G401 (cell line): ENCODE measurements around the gene SBNO1. TPM values are rescaled to one million over a fixed set of nuclear protein-coding genes. Genes with fewer than 3 reads are reported as not detected.
"Not testable (repeated sequence)": the region's sequence is repeated elsewhere in the genome, so short reads cannot be mapped to it uniquely, and the experiment has no call there.

Experiments
- DNase-seq: peaks from one replicate; pipeline ENCODE4 v3.0.0-alpha.2; 2015; ENCODE audit warnings: low spot score
- in situ Hi-C: cut with HindIII; loops from 2 replicates; pipeline ENCODE4 v1.10.0; 2016; ENCODE audit warnings: low sequenced_read_pairs, mixed read lengths
- total RNA-seq: library from RNA; depleted of rRNA; stranded (reverse); fragments of >200 nt; shearing (Covaris generic); gene quantifications from 2 replicates; pipeline ENCODE4 v1.2.3, GENCODE V29; 2014

Gene SBNO1
- total RNA-seq, 1 experiment from 2014 or later: 16.0 TPM

DNA sequence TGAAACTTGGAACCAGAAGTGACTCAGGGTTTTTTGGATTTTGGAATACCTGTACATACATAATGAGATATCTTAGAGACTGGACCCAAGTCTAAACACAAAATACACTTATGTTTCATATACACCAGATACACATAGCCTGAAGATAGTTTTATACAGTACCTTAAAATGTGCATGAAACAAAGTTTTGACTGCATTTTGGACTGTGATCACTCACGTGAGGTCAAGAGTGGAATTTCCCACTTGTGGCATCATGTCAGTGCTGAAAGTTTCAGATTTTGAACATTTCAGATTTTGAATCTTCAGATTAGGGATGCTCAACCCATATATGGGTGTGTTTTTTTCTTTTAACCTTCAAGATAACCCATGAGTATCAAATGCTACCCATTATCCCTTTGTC, 6.6 kb downstream of the SBNO1 start:
- in situ Hi-C loops: no loop called here

DNA sequence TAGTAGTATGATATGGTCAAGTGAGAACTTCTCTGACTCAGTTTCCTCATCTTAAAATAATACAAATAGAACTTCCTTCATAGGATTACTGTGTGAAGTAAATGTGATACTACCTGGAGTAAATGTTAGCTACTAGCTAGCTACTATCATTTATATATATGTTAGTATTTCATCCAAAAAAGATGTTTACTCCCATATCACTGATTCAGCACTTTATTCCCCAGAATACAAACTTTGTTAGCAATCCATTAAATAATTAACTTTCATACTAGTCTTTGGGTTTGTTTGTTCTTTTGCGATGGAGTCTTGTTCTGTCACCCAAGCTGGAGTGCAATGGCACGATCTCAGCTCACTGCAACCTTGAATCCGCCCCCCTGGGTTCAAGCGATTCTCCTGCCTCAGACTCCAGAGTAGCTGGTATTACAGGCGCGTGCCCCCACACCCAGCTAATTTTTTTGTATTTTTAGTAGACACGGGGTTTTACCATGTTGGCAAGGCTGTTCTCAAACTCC, 8.4 kb downstream of the SBNO1 start:
- no peak for DNase-seq
- in situ Hi-C loops: no loop called here

More for the DNA sequence above, 6.6 kb downstream of the SBNO1 start:
- no peak for DNase-seq

DNA sequence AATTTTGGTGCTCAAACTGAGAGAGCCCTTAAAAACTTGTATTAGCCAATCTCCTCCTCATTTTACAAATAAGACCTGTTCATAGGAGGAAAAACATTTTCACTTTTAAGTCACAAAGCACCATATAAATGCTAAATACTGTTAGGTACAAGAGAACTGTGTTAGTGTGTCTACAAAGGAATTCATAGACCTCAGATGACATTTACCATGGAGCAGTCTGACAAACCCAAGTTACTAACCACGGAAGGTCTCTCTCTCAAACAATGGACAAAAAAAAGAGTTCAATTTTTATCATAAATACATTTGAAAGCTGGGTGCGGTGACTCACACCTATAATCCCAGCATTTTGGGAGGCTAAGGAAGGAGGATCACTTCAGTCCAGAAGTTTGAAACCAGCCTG, 10.0 kb downstream of the SBNO1 start:
- no peak for DNase-seq
- in situ Hi-C loops: no loop called here

DNA sequence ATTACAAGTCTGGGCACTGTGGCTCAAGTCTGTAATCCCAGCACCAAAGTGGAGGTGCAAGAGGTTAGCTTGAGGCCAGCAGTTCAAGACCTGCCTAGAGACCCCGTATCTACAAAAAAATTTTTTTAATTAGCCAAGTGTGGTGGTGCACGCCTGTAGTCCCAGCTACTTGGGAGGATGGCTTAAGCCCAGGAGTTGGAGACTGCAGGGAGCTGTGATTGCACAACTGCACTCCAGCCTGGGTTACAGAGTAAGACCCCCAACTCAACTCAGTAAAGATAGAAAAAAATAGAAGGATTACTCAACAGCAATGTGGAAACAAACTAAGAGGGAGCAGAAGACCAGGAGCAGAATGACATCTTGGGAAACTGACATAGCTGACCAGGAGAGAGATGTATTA, 13.3 kb downstream of the SBNO1 start:
- in situ Hi-C loops: no loop called here
- no peak for DNase-seq

DNA sequence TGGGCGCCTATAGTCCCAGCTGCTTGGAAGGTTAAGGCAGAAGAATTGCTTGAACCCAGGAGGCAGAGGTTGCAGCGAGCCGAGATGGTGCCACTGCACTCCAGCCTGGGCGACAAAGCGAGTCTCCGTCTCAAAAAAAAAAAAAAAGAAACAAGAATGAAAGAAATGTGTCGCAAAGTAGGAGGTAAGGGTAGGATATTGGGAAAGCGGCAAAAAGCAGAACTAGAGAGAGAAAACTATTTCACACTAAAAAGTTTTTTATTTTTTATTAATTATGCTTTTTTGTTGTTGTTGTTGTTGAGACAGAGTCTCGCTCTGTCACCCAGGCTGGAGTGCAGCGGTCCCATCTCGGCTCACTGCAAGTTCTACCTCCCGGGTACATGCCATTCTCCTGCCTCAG, 17.7 kb downstream of the SBNO1 start:
- DNase-seq: no peak
- in situ Hi-C loops: no loop called here

DNA sequence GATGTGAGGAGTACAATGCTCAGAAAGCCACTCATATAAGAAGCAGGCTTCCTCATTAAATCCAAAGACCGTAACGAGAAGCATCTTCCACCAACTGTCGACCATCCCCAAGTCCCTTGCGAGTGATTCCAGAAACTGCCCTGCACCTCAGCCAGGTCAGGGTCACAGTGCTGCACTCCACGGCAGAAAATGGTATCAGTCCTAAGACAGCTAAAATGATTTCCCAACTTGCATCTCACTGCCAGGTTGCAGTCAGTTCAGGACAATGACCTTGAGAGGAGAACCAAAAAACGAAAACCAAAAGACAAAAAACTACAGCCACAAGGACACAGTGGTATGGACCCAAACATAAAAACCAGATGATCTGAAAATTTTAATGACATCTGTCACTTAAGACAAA, 20.6 kb downstream of the SBNO1 start:
- in situ Hi-C loops: no loop called here
- no peak for DNase-seq

DNA sequence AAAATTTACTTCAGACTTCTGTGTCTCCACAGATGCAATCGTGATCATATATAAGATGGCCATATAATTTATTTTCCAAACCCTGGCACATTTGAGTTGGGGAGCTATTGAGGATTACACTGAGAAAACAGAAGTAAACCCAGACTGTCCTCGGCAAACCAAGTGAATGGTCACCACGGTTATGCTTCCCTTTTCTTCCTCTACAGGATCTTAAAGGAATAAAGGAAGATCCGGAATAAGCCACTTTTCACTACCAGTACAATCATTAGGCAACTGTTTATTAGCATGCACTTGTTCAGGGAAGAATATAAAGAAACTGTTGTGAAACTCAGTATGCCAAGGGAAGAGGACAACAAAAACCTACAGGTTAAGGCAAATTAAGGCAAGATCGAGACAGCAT, 27.6 kb downstream of the SBNO1 start:
- no peak for DNase-seq
- in situ Hi-C loops: no loop called here

DNA sequence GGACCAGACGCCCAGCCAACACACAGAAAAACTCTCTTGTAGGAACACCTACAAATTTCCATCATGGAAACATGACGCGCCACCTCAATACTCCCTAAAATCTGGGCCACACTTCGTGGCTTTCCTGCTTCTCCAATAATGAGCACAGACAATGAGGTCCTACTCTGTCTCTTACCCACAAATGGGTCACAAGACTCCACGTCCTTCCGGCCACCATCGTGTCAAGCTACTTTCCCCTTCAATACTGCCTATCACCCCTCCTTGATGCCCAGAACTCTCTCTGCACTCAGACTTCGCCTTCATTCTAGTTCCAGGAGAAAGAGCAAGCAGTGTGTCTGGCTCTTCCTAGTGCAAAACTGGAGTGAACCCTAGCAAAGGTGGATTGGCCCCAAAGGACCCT, 28.1 kb downstream of the SBNO1 start:
- in situ Hi-C loops: no loop called here
- DNase-seq: no peak

DNA sequence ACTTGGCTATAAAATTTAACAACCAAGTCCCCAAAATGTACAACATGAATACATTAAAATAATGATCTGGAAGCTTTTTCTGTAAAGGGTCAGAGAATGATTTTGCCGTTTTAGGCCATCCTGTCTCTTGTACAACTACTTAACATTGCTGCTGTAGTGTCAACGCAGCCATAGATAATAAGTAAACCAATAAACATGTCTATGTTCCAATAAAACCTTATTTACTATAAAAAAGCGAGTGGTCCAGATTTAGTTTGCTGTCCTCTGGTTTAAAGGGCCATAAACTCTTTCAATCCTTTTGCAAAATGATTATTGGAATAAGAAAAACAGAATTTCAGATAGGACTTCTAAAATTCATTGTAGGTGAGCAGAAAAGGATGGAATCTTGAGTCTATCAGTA, 29.2 kb downstream of the SBNO1 start:
- DNase-seq: no peak
- in situ Hi-C loops: no loop called here

DNA sequence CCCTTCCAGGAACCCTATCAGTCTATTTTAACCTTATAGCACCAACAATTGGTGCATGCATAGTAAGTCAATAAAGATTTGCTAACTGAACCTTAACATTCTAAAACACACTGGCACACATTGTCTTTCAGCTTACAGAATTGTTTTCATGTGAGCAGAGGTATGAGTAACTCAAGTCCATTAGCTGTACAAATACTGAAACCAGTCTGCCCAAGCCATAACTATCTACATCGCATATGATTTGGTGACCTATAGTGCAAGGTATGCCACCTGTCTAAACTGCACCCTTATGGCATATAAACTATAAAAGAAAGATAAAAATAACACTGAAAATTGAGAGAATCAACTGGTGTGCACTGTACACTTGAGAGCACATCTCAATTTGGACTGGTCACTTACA, 34.8 kb downstream of the SBNO1 start:
- DNase-seq: no peak
- in situ Hi-C loops: no loop called here

DNA sequence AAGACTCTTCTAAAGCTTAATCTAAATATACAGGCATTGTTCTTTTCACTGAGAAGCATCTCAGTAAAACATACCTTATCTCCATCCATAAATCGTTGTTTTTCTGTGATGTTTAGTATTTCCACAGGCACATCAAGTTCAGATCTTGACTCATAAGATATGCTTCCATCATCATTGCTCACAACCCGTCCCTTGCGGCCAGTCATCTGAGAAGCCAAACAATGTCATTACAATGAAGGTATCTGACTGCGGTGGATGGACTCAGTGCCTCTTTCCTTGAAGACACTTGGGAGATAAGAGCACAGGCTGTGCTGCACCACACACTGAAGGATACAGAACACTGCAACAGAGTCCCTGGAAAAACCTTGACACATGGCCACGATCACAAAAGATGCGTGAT, 44.8 kb downstream of the SBNO1 start:
- no peak for DNase-seq
- in situ Hi-C loops: no loop called here

DNA sequence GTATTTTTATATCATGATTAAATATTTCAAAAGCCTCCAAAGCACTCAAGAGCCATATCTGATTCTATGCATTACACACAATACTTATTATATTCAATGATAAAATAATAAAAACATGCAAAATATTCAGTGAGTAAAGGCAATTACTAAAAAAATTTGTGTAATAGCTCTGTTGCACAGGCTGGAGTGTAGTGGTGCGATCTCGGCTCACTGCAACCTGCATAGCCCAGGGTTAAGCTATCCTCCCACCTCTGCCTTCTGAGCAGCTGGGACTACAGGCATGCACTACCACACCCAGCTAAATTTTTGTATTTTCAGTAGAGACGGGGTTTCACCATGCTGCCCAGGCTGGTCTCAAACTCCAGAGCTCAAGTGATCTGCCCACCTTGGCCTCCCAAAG, 45.4 kb downstream of the SBNO1 start:
- in situ Hi-C loops: no loop called here
- DNase-seq: no peak

DNA sequence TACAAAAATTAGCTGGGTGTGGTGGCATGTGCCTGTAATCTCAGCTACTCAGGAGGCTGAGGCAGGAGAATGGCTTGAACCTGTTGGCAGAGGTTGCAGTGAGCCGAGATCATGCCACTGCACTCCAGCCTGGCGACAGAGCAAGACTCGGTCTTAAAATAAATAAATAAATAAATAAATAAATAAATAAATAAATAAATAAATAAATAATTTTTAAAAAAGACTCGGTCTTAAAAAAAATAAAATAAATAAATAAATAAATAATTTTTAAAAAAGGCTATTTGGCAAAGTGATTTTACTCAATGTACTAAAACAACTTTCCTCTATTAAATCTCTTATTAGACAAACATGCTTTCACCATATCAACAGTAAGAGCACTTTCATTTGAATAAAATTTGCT, 51.6 kb downstream of the SBNO1 start:
- DNase-seq, in situ Hi-C loops: not testable (repeated sequence)

DNA sequence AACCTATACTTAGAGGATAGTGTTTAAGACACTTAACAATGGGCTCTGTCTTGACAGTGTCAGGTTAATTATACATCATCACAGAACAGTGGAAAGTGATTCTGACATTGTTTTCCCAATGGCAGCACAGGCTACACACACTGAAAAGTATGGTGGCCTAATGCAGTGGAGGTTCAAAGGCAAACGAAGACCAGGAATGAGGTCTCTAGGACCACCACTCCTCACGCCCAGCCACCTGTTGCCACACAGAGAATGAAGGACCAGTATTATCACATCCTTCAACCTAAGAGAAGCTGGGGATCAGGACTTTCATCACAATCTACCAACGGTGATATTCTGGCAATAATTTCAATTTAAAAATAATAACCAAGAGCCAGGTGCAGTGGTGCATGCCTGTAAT, 58.4 kb downstream of the SBNO1 start:
- in situ Hi-C loops: no loop called here
- no peak for DNase-seq

DNA sequence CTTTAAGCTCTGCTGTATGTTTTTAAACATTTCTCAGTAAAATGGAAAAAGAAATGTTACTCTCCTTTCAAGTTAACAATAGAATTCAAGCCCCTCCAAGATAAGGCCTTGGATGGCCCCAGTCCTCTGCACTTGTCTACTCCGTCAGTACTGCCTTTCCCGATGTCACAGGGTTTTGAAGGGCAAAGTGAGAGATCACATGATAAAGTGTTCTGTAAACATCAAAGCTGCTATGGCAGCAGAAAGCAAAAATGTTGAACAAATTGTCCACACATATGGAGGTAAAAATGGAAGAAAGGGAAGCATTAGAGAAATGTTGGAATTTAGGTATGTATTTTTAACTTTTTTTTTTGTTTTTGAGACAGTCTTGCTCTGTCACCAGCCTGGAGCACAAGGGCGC, 59.5 kb downstream of the SBNO1 start:
- DNase-seq: no peak
- in situ Hi-C loops: no loop called here

DNA sequence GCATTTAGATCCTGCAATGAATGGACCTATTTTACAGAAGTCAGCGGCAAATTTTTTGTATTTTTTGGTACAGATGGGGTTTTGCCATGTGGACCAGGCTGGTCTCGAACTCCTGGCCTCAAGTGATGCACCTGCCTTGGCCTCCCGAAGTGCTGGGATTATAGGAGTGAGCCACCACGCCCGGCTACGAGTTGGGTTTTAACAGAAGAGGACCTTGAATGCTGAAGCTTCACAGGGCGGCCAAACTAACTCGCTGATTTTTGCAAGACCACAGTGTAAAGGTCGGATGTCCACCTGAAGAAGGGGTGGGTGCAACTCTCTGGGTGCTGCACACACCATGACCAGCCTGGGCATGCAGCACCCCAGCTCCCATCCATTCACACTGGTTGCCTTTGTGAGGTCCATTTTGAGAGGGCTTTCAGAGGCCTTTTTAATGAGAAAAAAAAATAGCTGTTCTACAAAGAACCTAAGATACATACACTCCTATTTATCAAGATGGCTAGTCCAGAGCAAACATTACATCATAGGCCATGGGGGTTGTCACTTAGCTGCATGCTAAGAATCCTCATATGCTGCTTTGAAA, 71.4 kb downstream of the SBNO1 start:
- DNase-seq: no peak
- in situ Hi-C loops: no loop called here

DNA sequence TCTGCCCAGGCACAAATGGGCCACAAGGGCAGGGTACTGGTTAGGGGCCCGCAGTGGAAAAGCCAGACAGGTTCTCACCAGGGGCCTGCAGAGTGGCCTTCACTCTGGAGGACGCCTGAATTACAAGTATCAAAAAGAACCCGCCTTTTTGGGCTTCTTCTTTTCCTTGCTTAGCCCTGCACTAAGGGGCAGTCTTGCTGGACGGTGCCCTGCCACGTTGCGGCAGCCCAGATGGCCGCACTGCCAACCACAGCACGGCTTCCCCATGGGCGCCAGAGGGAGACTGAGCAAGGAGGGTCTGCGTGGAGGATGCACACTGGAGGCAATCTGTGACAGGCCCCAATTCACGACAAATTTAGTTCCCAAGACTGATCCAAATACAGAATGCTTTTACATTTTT, 74.7 kb downstream of the SBNO1 start:
- in situ Hi-C loops: no loop called here
- DNase-seq: no peak

DNA sequence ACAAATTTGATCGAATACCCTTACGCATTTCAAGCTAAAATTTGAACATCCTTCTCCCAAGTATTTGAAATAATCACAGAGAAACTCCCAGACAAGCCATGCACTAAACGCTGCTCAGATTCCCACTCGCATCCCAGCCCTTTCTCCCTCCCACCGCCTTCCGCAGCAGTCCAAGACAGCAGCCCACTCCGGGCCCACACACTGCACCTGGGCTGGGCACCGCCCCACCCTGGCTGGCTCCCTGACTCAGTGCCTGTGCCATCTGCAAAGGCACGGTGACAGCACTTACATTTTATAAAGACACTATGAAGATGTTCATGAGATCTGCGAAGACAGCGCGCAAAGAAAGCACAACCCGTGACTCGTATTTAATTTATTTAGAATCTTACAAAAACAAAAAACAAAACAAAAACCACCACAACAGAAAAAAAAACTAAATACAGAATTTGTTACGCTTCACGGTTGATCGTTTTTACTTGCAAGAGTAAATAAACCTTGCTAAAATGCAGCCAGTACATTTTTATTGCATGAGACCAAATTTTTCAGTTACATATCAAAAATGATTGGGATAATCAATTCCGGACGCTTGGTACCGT, 75.8 kb downstream of the SBNO1 start:
- in situ Hi-C loops: no loop called here

DNA sequence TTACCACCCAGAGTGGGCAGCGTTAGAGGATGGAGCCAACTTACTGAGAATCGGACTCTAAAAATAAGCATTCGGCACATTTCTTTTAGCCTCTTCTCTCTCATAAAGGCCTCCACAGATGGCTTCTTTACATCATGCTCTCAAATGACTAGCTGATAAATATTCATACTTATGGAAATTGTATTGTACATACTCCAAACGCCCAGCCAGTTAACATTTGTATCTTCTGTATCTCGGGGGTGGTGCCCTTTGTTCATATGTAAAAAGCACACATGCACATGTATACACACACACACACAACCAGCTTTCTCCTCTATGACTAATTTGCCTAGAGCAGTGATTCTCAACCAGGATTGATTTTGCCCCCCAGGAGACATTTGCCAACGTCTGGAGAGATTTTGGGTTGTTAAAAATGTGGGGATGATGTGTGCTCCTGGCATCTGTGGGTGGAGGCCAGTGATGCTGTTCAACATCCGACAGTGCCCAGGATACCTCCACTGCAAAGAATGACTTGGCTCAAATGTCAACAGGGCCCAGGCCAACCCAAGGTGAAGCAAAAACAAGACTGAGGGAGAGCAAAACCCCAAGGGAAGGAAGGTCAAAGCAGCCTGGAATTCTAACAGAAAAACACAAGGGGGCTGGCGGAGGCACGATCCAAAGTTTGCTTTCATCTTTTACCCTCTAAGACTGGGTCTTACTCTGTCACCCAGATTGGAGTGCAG, 77.8 kb downstream of the SBNO1 start:
- DNase-seq: no peak
- in situ Hi-C loops: no loop called here

More for the DNA sequence above, 75.8 kb downstream of the SBNO1 start:
- DNase-seq: no peak

DNA sequence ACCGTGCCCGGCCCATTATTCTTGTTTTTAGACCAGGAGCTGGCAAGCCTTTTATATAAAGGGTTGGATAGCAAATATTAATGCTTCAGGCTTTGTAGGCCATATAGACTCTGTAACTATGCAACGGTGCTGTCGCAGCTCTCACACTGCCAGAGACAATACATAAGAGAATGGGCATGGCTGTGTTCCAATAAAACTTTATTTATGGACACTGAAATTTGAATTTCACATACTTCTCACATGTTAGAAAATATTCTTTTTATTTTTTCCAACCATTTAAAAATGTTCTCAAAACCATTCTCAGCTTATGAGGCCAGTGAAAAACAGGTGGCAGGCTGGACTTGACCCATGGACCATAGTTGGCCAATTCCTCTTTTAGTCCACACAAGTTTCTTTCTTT, 80.0 kb downstream of the SBNO1 start:
- DNase-seq: no peak
- in situ Hi-C loops: no loop called here

DNA sequence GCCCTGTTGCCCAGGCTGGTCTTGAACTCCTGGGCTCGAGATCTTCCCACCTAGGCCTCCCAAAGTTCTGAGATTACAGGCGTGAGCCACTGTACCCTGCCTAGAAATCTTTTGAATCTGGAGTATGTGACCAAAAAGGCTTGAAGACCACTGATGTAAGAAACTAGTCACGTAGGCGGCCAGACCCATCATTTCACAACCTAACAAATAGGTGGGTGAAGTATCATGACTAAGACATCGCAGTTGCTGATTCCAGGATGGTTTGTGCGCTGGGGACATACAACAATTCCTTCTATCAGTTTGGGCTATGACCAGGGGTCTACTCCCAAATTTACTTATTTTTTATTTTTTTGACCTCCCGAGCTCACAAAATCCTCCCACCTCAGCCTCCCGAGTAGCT, 81.2 kb downstream of the SBNO1 start:
- in situ Hi-C loops: no loop called here
- DNase-seq: no peak
